Measurements from ENCODE around the gene SAXO2.
"Not testable (repeated sequence)": the region's sequence is repeated elsewhere in the genome, so short reads cannot be mapped to it uniquely, and the experiment has no call there.

SAXO2 gene

GRCh38 chr15:82314769-82315518, 52.3 kb downstream of the SAXO2 start:
- DNase-seq = no peak

GRCh38 chr15:82315519-82316246, 53.1 kb downstream of the SAXO2 start:
- DNase-seq = no peak

DNA sequence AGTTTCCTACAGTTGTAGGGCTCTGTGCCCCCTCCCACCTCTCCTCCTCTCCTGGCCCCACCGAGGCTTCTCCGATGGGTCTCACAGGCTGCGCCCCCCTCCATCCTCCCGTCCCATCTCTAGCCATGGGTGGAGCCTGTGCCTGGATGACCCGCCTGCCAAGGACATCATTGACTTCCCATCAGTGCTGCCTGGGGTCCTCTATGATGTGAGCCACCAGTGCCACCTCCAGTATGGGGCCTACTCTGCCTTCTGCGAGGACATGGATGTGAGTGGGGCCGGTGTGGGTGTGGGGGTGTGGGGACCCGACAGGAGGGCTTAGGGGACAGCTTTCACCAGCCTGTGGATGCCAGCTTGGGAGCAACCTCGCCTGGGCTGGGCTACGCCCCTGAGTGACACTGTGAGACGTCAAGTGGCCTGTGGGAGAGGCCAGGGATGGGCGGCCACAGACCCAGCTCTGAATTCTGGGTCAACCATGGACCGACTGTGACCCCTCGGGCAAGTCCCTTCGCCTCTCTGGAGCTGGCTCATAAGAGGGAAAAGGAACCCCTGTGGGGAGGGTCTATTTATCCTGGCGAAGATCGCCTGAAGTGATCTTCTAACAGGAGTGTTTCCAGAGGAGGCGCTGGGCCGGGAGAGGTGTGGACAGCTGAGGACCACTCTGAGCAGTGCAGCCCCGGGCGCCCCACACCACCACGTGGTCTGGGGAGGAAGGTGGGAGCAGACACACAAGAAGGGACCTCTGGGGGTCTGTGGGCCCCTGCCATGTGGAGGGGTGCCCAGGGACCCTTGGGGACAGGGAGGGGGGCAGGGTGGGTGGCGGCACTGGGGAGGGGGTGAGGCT, 53.9 kb downstream of the SAXO2 start:
- DNase-seq = not testable (repeated sequence)

DNA sequence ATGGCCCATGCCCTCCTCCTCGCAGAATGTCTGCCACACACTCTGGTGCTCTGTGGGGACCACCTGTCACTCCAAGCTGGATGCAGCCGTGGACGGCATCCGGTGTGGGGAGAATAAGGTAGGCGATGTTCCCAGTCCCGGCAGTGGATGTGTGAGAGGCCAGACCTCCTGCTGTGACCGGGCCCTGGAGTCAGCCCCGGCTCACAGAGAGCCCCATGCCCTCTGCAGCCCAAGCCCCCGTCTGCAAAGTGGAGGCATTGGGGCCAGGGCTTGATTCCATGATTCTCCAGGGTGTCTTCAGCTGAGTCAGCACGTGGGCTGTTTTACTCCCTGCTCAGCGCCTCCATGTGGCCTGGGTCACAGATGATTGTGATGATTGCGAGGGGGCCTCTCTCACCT, 54.5 kb downstream of the SAXO2 start:
- no peak for DNase-seq

DNA sequence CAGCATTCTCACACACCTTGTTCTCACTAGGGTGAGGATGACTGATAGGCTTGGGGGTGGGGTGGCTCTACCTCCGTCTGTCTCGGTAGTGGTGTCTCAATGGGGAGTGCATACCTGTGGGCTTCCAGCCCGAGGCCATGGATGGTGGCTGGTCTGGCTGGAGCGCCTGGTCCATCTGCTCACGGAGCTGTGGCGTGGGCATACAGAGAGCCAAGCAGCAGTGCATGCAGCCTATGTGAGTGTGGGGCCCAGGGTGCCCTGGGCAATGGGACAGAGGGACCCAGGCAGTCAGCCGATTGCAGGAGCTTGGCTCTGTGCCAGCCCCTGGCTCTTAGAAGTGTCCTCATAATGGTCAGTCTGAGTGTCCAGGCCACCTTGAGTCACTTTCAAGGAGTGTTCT, 54.9 kb downstream of the SAXO2 start:
- not testable (repeated sequence) for DNase-seq

GRCh38 chr15:82318281-82318680, 55.7 kb downstream of the SAXO2 start:
- DNase-seq = not testable (repeated sequence)

- DNase-seq = not testable (repeated sequence)
Observed at GRCh38 chr15:82319522-82320278, 57.1 kb downstream of the SAXO2 start.

GRCh38 chr15:82320861-82321260, 58.2 kb downstream of the SAXO2 start:
- DNase-seq = not testable (repeated sequence)

DNA sequence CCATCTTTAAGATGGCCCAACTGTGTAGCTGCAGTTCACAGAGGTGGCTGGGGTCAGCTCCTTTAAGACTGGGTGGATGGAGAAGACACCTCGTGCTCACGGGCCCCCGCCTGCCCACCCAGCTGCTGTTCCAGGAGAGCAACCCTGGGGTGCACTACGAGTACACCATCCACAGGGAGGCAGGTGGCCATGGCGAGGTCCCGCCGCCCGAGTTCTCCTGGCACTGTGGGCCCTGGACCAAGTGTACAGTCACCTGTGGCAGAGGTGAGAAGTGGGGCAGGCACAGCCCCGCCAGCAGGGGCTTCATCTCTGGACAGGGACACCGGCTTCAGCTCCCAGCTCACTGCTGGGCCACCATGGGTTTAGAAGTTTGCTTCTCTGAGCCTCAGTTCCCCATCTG, 59.9 kb downstream of the SAXO2 start:
- not testable (repeated sequence) for DNase-seq

DNA sequence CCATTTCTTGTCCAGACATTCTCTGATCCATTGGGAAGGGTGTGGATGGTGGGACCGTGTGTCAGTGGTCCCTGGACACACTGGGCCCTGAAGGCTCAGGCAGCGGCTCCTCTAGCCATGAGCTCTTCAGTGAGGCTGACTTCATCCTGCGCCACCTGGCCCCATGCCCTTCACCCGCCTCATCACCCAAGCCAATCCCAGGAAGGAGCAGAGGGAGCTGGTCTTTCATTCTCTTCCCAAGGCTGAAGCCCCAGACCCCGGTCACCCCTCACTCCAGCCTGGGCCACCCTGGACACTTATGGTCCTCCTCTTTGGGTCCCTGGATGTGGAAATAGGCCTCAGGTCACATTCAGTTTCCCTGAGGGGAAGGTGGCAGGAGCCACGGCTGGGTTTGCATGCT, 62.2 kb downstream of the SAXO2 start:
- DNase-seq = not testable (repeated sequence)

DNA sequence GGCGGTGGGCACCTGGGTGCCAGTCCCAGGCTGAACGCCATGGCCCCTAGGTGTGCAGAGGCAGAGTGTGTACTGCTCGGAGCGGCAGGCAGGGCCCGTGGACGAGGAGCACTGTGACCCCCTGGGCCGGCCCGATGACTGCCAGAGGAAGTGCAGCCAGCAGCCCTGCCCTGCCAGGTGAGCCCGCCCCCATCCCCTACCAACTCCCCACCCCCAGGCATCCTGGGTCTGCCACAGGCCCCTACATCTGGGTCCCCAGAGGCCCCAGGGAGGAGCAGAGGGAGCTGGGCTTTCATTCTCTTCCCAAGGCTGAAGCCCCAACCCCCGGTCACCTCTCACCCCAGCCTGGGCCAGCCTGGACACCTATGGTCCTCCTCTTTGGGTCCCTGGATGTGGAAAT, 63.0 kb downstream of the SAXO2 start:
- not testable (repeated sequence) for DNase-seq

- not testable (repeated sequence) for DNase-seq
Observed at GRCh38 chr15:82326896-82327295, 64.3 kb downstream of the SAXO2 start.

DNA sequence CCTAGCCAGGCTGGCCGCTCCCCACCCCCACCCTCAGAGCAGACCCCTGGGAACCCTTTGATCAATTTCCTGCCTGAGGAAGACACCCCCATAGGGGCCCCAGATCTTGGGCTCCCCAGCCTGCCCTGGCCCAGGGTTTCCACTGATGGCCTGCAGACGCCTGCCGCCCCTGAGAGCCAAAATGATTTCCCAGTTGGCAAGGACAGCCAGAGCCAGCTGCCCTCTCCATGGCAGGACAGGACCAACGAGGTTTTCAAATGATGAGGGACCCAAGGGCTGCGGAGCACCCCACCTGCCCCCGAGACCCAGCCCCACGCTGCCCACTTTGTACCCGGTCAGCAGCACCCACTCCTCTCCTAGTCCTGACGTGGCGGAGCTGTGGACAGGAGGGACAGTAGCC, 64.8 kb downstream of the SAXO2 start:
- DNase-seq = not testable (repeated sequence)

GRCh38 chr15:82329039-82329438, 66.4 kb downstream of the SAXO2 start:
- DNase-seq = not testable (repeated sequence)

DNA sequence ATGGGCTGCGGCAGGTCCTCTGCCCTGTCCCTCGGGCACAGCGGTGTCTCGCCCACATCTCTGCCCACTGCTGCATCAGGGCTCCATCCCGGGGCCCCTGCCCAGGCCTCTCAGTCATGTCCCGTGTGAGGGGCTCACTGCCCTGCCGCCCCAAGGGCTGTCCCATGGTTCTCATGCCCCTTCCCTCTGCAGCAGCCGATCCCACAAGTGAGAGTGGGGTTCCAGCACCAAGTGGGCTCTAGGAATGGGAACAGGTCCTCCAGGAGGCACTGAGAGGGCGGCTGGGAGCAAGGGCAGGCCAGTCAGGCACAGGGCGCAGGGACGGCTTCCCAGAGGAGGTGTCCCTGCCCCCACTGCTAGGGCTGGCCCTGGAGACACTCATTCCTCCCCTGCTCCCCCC, 68.3 kb downstream of the SAXO2 start:
- DNase-seq = not testable (repeated sequence)

GRCh38 chr15:82331576-82332304, 69.1 kb downstream of the SAXO2 start:
- DNase-seq = not testable (repeated sequence)

GRCh38 chr15:82332711-82333602, 70.3 kb downstream of the SAXO2 start:
- DNase-seq = not testable (repeated sequence)

DNA sequence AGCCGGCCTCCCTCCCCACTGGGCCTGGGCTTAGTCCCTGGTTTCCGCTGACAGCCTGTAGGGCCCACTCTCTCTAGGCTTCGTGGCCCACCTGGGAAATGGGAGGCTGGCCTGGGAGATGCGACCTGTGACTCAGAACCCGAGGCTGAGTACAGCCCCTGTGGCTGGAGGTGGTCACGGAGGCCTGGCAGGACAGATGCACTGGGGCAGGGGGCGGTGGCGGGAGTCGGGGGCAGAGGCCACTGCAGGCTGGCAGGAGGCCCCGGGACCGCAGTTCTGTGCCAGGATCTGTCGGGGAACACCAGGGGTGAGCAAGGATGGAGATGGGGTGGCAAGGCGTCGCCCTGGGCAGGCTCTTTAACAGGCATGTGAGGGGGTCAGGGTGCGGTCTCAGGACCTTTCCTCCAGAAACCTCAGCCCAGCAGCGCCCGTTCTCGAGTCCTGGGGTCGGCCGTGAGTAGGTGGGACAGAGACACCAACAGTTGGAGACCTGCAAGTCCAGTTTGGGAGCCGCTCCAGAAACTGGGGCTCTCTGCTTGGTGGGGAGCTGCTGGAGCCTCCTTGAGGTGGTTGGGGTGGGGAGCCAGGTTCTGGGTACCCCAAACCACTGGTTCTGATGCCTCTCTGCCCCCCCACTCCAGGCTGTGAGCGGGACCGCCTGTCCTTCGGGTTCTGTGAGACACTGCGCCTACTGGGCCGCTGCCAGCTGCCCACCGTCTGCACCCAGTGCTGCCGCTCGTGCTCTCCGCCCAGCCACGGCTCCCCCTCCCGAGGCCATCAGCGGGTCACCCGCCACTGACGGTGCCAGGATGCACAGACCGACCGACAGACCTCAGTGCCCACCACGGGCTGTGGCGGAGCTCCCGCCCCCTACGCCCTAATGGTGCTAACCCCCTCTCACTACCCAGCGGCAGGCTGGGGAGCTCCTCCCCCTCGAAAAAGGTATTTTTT, 71.3 kb downstream of the SAXO2 start:
- not testable (repeated sequence) for DNase-seq

All from activated CD4-positive, alpha-beta T cell treated with anti-CD3 and anti-CD28 coated beads for 48 hours (primary cell).